GM21381 (cell line): Measurements from ENCODE around the gene UBE2E2.
A peak's percentile ranks its signal among the peaks of the same experiment; 100 is the strongest.

ENCODE experiments used
- ATAC-seq: cut with Tn5 transposase; IDR thresholded peaks from one replicate; pipeline ENCODE4 v1.9.1; 2021; ENCODE audit warnings: mild to moderate bottlenecking, moderate library complexity; ENCODE audit not compliant: unreplicated experiment

UBE2E2 gene

DNA sequence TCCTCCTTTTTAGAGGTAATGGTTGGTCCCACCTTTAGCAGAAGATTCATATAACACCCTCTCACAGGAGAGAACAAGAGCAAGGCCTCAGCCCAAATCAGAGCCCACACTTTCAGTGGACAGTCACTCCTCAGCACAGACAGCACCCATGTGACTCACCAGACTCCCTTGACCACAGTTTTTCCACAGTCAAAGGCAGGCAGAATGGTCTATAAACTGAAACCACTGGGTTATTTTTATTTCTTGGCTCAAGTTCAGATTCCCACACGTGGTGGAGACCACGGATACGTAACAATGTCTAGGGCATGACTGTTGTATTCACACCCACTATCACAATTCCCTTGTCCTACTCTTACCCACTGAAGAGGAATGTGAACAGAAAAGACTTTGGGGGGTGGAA lies 364.8 kb downstream of the UBE2E2 start:
- peak; percentile 69 for ATAC-seq

DNA sequence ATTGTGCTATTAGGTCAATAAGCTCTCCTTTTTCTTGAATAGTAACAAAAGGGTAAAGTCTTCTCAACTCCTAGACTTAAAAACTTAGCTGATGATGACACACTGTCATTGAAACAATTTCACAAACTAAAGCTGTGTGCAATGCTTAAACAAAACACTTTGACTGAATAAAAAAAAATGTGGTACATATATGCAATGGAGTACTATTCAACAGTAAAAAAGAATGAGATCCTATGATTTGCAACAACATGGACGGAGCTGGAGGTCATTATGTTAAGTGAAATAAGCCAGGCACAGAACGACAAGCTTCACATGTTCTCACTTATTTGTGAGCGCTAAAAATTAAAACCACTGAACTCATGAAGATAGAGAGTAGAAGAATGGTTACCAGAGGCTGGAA lies 370.7 kb downstream of the UBE2E2 start:
- ATAC-seq = no peak

DNA sequence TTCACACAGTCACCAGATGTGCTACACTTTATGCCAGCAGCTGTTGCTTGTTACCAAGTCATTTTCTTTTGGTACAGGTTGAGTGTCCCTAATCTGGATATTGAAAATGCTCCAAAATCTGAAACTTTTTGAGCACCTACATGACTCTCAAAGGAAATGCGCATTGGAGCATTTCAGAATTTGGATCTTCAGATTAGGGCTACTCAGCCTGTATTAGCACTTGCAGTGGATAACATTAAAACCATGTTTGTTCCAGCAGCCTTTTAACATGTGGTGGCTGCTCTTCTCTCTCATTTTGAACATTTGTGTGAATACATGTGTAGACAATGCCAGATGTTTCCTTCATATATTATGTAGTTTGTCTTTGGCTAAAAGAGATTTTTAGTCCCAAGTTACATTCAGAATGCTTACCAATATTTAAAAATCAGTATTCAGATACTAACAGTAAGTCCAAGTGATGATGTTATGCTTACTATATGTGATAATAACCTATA lies 371.7 kb downstream of the UBE2E2 start:
- ATAC-seq = no peak

DNA sequence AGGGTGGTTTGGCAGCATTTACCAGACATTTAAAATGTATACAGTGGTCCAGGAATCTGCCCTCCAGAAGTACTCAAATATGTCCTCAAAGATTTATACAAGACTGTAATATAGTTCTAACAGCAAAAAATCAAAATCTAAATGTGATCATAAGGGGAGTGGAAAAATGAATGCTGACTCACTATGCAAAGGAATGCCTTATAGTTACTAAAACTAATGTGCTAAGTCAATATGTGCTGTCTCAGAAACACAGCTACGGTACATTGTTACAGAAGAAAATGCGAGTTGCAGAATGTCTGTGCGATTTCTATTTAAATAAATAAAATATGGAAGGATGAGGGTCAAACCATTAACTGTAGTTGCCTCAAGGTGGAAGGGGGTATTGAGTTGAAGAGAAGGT lies 372.6 kb downstream of the UBE2E2 start:
- no peak for ATAC-seq

DNA sequence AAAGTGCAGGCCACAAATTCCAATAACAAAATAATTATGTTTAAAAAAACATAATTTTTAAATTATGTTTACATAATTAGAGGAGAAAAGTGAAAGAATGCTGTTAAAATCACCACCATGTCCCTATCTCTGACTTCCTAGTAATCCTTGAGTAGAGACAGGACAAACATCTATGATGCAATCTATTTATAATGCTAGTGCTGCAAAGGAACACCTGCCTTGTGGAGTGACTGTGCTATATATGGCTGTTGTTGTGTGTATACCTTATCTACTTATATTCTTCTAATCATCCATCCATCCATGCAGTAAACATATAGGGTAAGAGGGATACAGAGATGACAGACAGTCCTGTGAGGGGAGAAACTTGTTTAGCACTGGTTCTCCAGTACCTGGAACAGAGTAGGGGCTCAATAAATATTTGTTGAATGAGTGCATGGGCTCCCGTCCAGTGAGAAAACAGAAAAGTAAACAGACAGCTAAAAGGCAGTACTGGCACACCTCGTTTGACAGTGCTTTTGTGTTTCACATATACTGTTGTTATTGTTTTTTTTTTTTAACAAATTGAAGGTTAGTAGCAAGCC lies 373.3 kb downstream of the UBE2E2 start:
- ATAC-seq = no peak

DNA sequence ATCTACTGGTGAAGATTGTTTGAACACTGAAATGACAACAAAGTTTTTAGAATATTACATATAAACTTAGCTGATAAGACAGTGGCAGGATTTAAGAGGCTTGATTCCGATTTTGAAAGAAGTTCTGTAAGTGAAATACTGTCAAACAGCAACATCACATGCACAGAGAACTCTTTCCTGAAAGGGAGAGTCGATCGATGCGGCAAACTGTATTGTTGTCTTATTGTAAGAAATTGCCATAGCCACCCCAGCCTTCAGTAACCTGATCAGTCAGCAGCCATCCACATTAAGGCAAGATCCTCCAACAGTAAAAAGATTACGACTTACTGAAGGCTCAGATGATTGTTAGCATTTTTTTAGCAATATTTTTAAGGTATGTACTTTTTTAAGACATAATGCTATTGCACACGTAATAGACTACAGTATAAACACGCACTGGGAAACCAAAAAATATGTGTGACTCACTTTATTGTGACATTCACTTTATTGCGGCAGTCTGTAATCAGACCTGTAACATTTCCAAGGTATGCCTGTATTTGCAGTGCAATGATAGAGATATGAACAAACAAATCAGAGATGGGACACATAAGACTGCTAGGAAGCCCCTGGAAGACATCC lies 377.1 kb downstream of the UBE2E2 start:
- no peak for ATAC-seq

DNA sequence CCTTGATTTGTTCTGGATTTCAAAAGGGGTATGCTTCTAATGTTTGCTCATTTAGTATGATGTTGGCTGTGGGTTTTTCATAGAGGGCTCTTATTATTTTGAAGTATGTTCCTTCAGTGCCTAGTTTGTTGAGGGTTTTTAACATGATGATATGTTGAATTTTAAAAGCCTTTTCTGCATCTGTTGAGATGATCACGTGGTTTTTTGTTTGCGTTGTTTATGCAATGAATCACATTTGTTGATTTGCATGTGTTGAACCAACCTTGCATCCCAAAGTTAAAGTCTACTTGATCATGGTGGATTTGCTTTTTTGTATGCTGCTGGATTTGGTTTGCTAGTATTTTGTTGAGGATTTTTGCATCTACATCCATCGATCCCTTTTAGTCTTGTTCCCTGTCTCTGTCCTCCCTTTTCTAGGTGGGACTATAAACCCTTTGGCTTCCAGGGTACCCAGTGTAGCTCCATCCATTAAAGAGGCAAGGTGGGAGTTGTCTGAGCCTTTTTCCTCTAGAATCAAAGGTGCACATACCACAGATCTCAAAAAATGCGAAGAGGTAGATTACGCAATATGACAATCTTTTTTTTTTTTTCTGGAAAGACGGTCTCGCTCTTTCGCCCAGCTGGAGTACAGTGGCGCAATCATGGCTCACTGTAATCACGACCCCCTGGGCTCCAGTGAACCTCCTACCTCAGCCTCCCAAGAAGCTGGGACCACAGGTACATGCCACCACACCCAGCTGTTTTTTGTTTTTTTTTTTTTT lies 381.0 kb downstream of the UBE2E2 start:
- no peak for ATAC-seq

DNA sequence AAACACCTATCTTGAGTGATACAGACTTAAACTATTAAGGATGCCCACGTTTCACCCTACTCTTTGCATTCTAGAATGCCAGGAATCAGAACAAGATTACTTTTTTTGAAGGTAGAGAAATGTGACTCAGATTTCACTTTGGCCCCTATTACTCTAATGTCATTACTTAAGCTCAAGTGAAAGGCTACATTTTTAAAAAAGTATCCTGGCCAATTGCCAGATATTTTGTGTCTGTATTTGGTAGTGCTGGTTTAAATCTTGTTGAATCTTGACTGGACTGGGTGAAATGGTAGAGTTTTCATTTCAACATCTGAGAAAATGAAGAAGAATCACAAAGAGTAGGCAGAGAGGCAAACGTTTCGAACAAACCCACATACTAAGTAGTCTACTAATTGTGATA lies 384.4 kb downstream of the UBE2E2 start:
- ATAC-seq = no peak

DNA sequence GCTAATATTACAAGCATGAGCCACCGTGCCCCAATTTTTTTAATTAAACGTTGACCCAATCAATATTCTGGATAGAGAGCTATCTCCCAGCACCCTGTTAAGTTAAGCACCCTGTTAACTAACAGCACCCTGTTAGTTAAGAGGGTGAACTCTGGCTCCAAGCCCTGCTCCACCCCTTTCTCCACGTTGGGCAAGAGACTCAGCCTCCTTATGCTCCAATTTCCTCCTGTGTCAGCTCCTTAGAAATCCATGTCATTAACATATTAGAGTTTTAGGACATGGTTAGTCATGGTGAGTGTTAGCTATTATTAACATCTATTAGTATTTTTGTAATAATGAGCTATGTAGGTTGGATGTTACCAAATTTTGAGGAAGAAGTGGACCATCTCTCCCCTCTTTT lies 385.4 kb downstream of the UBE2E2 start:
- no peak for ATAC-seq

DNA sequence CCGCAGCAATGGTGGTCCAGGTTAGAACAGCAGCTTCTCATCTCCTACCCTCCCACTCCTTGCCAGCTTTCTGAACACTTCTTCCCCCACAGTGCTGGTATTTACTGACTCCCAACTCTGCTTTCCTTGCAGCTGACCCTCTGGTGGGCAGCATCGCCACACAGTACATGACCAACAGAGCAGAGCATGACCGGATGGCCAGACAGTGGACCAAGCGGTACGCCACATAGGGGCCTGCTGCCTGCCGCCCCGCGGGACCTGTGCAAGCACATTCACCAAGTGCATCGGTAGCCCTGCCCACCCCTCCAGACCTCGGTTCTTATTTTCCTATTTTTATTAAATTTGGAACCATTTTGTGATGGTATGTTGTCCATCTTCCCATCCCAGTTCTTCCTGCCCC lies 386.5 kb downstream of the UBE2E2 start:
- ATAC-seq = no peak

DNA sequence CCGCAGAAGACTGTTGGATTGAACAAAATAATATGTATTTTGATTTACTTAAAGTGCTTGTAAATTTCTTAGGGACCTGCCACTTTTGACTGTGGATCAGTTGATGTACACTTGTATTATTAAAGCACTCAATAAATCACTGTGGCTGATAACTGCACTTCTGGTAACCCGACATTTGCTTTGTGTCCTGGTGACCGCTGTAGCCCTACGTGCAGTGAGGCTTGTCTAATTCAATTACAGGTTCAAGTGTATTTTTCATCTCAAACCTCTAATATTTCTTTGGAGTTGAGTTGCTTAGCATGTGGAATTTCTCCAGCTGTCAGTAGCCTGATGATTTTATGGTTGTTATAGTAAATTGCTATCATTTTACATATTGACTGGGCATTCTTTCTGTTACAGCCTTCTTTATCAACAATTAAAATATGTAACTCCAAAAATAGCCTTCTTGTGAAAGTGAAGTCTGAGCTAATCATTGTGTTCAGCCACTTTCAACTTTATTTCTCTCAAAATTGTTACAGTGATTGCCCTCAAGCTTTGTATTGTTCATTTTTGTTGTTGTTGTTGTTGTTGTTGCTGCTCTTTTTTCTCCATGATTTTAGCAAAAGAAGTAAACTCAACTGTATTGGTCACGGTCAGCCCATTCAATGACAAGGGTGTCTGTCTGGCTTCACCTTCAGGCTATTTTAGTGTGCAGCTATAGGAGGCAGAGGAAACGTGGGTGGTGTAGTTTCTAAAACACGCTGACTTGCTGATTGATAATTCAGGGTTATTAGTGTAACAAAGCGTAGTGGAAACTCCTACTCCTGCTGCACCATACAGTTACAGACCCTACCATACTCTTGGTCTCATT lies 387.5 kb downstream of the UBE2E2 start:
- ATAC-seq = peak; percentile 77

DNA sequence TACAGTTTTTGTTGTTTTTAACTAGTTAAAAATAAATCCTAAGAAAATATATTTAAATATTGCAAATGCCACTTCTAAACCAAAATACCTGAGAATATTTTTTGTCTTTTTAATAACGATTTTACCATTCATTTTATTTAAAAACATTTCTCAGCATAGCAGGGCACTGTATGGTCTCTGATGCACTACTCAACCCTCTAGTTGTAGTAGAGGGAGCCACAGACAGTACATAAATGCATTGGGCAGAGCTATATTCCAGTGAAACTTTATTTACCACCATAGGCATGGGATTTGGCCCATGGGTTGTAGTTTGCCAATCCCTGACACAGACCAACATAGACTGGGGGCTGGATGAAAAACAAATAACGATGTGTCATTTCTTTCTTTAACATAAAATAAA lies 388.2 kb downstream of the UBE2E2 start:
- ATAC-seq = no peak

DNA sequence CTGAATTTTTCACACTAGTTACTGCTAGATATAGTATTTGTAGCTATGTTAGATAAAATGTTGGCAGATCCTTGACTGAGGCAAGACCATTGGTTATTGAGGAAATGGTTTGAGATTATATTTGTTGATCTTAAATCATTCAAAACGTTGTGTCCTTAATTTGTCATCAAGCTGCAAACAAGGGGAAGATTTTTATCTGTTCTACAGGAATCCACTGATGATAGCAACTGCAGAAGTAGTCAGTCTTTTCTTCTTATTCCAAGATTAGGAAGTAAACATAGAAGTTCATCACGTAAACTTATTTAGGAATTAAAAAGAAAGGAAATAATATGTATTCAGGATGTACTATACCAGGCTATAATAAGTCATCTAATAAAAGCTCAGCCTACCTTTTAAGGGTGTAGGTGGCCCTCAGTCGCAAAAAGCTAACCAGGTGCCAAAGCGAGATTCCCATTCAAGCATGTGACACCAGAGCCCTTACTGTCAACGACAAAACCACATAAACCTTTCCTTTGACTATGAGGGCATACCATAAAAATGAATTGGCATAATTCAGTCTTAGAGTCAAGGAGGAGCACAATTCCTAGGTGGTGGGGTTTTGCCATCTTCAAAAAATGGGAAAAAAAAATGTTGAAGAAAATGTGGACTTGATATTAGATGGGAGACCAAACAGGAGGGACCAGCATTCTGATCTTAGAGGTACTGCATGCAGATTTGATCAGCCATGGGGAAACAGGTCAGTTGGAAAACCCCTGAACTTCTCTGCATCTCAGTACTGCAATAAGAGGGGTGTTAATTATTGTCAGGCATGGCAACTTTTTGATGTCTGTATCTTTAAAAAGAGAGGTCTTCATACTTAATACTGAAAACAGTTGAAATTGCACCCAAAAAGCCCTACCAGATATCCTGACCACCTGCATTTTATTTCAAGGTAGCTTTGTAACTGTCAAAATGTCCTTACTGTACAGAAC lies 390.1 kb downstream of the UBE2E2 start:
- ATAC-seq = peak; percentile 50

DNA sequence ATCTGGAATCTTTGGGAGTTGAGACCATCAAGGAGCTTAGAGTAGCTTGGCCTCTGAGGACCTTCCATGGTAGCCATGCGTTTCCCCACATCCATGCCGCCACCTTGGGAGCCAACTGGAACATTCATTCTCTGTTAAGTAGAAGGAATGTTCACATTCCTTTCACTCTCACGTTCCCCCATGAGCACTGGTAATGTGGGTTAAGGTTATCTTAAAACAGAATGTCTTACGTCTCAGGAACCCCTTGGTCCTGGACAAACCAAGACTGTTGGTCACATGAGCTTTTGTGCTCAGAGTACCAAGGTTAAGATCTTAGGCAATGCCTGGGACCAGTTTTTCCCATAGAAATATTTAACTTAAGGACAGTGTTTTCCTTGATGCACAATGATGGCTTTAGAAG lies 390.9 kb downstream of the UBE2E2 start:
- ATAC-seq = no peak

DNA sequence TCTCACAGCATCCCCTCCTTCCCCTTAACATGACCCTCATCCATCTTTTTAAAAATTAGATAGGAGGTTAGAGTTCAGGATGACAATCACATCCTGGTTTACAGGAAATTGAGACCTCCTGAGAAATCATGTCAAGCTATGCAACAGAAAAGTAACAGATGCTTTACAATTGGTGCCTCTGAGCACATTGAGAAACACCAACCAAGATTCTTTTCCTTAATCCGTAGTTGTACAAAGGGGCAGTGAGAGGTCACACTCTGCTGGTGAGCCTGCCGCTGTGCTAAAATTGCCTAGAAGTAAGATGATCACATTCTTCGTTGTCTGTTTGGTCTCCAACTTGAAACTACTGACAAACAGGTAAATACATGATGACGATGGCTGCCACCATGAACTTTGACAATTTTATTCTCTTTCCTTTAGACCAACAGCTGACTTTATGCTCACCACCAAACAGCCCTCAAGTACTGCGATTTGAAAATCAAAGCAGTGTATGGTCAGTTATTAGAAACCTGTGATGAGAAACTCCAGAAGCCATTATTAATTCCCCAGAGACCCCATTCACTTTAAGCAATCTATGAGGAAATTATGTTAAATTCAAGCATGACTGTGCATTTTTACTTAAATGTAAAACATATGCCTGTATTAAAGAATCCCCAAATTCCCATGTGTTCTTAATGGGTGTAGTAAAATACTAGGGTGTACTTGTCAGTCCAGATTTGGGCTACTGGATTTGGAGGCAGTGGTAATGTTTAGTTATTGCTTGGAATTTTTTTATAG lies 392.0 kb downstream of the UBE2E2 start:
- ATAC-seq = no peak

DNA sequence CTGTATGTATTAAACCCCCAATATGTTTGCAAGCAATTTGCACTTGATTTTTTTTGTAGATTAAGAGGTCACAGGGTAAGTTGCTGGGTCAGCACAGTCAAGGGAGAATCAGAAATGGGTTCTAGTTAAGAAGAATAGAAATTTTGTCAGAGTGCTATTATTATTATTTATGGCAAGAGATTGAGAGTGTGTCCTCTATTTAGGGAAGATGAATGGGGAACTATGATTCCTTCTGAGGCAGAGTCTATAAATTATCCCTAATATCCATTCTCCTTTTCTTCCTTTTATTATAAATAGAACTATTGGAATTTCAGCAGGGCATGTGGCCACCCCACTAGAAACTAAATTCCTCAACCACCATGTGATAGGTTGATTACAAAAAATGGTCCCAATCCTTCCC lies 392.7 kb downstream of the UBE2E2 start:
- no peak for ATAC-seq

DNA sequence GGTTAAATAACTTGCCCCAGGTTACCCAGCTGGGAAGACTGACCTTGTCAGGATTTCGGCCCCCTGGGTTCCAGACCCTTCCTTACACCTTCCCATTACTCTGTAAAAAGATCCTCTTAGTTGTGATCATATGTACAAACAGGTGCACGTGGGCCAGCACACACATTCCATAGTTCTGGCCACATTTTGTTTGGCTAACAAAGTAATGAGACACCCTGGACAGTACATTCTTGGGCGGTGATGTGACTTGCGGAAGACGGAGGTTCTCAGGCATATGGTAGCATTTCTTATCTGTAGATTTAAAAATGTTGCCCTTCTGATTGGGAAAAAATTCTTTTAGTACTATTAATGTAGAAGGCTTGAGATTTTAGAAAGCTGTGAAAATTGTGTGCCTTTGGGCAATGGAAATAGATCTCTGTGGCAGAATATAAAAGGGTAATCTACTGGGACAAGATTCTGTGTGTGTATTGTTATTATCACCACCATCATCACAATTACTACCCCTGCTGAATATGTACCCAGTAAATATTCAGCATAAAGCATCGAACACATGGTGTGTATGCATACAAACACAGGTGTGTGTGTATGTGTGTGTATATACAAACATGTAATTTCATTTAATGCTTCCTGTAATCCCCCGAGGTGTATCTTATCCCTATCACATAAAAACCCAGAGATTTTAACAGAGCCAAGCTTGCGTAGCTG lies 397.2 kb downstream of the UBE2E2 start:
- ATAC-seq = no peak

DNA sequence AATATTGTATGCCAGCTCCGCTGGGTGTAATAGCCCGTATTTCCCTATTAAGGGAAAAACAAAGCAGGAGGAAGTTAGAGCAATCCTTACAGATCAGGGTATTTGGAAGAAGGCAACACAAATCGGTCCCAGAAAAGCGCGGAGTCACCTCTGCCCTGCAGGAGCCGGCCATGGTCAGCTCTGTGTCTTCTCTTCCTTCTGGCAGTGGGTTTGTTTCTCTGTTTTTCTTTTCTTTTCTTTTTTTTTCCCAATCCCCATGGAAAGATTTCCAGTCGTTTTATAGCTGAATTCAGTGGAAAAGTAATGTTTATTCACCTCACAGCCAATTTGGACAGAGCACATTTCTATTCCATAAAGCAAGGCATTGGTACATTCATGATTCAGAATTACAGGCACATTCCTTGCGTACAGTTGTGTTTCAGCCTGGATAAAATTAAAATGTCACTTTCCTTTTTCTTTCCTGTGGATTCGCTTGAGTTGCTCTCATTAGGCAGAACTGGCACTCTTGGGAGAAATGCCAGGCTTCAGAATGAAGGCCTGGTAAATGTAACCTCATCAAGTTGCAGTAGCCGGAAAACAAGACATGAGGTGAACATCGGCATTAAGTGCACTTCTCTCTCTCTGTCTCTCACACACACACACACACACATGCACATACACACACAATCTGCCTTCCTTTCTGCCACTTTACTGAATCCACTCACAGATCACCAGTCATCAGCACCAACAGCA lies 398.1 kb downstream of the UBE2E2 start:
- ATAC-seq = no peak
